Measurements from ENCODE around the gene UNK. TPM values are rescaled to one million over a fixed set of nuclear protein-coding genes. Genes with fewer than 3 reads are reported as not detected.

UNK gene
- total and polyA plus RNA-seq, 4 donors, result 4.0 to 16.4 (median 8.9) TPM

DNA sequence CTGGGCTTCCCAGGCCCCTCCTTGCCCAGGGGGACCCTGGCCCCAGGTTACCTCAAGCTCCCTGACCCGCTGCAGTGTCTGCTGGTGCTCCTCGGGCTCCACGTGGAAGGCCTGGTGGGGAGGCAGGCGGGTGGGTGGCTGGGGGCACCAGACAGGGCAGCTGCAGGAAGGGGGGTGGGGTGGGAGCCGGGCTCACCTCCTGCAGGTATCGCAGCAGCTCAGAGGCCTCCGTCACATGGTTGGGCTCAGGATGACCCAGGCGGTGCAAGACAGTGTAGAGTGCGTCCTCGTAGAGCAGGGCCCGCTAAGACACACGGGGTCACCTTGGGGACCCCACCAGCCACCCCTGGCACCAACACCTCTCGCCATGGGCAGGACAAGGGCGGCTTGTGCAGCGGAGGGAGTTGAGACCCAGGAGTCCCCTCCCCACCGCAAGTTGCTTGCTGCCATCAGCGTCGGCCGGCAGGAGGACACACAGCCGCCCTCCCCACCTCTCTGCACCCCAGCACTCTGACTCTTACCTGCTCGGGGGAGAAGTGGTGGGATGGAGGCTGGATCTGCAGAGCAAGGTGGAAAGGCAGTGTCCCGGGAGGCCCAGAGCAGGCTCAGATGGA, 58.5 kb downstream of the UNK start (continued):
- TF ChIP-seq, protein P1, sequence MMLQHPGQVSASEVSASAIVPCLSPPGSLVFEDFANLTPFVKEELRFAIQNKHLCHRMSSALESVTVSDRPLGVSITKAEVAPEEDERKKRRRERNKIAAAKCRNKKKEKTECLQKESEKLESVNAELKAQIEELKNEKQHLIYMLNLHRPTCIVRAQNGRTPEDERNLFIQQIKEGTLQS (IDR thresholded peaks at IDR 0.05), result no peak
- TF ChIP-seq, protein P2, sequence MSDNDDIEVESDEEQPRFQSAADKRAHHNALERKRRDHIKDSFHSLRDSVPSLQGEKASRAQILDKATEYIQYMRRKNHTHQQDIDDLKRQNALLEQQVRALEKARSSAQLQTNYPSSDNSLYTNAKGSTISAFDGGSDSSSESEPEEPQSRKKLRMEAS (IDR thresholded peaks at IDR 0.05), result no peak
- TF ChIP-seq FOXA1 (IDR thresholded peaks at IDR 0.05) (no peak), EGR1 (IDR thresholded peaks at IDR 0.05; ENCODE audit: low read depth in 2 of 2) (no peak), RXRA (IDR thresholded peaks at IDR 0.05) (no peak), RAD21 (IDR thresholded peaks at IDR 0.05) (no peak), HNF4G (IDR thresholded peaks at IDR 0.05) (no peak), FOXA2 (IDR thresholded peaks at IDR 0.05) (no peak)

DNA sequence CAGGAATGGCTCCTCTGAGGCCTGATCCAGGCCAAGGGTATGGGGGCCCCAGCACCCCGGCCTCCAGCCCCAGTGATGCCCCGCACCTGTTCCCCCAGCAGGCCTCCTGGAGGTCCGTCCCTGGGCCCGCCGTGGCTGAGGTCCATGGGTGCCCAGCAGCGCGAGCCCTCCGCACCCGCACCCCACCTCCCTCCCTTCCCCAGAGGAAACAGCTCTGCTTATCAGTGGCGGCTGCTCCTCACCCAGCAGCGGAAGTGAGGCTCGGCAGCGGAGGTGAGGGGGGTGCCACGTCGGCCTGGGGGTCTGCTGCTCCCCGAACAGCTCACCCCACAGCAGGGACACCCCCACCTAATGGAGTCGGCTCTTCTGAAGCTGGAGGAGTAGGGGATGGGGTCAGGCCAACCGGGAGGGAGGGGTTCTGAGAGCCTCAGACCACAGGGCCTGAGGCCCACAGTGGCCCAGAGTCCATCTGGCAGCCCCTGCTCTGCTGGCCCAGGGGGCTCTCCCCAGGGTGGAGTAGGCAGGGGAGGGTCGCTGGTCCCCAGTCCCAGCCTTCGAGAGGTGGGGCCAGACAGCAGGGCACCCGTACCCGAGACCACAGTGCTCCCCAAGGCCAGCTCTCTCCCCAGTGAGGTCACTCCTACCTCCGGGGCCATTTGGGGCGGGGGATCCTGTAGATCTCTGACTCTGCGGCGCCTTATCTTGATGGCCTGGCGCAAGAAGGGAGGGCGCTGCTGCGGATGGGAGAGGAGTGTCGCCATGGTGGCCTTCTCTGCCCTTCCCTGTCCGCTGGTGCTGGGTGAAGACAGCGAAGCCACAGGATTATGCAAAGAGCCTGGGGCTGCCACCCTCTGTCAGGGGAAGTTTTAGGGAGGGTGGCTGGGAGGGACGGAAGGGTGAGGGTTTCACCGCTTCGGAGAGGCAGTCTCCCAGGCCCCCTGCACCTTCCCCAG, 59.2 kb downstream of the UNK start, which contains the start of gene UNC13D:
Gene UNC13D (minus strand): TSS at position 828 of the 953 bp plus-strand sequence. CDS start 67 bp downstream, at position 761.
- TF ChIP-seq, protein P2 (IDR thresholded peaks at IDR 0.05), result no peak
- TF ChIP-seq YY1 (IDR thresholded peaks at IDR 0.05), result no peak
- TF ChIP-seq, protein P3, sequence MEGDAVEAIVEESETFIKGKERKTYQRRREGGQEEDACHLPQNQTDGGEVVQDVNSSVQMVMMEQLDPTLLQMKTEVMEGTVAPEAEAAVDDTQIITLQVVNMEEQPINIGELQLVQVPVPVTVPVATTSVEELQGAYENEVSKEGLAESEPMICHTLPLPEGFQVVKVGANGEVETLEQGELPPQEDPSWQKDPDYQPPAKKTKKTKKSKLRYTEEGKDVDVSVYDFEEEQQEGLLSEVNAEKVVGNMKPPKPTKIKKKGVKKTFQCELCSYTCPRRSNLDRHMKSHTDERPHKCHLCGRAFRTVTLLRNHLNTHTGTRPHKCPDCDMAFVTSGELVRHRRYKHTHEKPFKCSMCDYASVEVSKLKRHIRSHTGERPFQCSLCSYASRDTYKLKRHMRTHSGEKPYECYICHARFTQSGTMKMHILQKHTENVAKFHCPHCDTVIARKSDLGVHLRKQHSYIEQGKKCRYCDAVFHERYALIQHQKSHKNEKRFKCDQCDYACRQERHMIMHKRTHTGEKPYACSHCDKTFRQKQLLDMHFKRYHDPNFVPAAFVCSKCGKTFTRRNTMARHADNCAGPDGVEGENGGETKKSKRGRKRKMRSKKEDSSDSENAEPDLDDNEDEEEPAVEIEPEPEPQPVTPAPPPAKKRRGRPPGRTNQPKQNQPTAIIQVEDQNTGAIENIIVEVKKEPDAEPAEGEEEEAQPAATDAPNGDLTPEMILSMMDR (IDR thresholded peaks at IDR 0.05; ENCODE audit: low read depth, low read length, missing input control), result no peak
- TF ChIP-seq GABPA (IDR thresholded peaks at IDR 0.05 in 1 of 2, conservative IDR thresholded peaks at IDR 0.05 in 1 of 2), result no peak
- no peak for TF ChIP-seq SP1 (IDR thresholded peaks at IDR 0.05)
- TF ChIP-seq, protein P1 (IDR thresholded peaks at IDR 0.05), result no peak
- no peak for TF ChIP-seq FOXA2 (IDR thresholded peaks at IDR 0.05)
- TF ChIP-seq JUND (IDR thresholded peaks at IDR 0.05), result no peak
- TF ChIP-seq RXRA (IDR thresholded peaks at IDR 0.05), result no peak
- no peak for TF ChIP-seq HNF4G (IDR thresholded peaks at IDR 0.05)
- TF ChIP-seq NR2F2 (IDR thresholded peaks at IDR 0.05), result no peak
- TF ChIP-seq FOXA1 (IDR thresholded peaks at IDR 0.05), result no peak
- TF ChIP-seq, protein P4, sequence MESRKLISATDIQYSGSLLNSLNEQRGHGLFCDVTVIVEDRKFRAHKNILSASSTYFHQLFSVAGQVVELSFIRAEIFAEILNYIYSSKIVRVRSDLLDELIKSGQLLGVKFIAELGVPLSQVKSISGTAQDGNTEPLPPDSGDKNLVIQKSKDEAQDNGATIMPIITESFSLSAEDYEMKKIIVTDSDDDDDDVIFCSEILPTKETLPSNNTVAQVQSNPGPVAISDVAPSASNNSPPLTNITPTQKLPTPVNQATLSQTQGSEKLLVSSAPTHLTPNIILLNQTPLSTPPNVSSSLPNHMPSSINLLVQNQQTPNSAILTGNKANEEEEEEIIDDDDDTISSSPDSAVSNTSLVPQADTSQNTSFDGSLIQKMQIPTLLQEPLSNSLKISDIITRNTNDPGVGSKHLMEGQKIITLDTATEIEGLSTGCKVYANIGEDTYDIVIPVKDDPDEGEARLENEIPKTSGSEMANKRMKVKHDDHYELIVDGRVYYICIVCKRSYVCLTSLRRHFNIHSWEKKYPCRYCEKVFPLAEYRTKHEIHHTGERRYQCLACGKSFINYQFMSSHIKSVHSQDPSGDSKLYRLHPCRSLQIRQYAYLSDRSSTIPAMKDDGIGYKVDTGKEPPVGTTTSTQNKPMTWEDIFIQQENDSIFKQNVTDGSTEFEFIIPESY (IDR thresholded peaks at IDR 0.05), result no peak
- no peak for TF ChIP-seq TAF1 (conservative IDR thresholded peaks at IDR 0.05)
- TF ChIP-seq EGR1 (IDR thresholded peaks at IDR 0.05; ENCODE audit: low read depth in 2 of 2), result no peak
- no peak for TF ChIP-seq HNF4A (conservative IDR thresholded peaks at IDR 0.05)
- TF ChIP-seq, protein P5, sequence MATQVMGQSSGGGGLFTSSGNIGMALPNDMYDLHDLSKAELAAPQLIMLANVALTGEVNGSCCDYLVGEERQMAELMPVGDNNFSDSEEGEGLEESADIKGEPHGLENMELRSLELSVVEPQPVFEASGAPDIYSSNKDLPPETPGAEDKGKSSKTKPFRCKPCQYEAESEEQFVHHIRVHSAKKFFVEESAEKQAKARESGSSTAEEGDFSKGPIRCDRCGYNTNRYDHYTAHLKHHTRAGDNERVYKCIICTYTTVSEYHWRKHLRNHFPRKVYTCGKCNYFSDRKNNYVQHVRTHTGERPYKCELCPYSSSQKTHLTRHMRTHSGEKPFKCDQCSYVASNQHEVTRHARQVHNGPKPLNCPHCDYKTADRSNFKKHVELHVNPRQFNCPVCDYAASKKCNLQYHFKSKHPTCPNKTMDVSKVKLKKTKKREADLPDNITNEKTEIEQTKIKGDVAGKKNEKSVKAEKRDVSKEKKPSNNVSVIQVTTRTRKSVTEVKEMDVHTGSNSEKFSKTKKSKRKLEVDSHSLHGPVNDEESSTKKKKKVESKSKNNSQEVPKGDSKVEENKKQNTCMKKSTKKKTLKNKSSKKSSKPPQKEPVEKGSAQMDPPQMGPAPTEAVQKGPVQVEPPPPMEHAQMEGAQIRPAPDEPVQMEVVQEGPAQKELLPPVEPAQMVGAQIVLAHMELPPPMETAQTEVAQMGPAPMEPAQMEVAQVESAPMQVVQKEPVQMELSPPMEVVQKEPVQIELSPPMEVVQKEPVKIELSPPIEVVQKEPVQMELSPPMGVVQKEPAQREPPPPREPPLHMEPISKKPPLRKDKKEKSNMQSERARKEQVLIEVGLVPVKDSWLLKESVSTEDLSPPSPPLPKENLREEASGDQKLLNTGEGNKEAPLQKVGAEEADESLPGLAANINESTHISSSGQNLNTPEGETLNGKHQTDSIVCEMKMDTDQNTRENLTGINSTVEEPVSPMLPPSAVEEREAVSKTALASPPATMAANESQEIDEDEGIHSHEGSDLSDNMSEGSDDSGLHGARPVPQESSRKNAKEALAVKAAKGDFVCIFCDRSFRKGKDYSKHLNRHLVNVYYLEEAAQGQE (IDR thresholded peaks at IDR 0.05), result no peak
- peak within 1 kb of the TSS in 2 of 3 donors; percentile 18 to 39 for H3K4me3 ChIP-seq (ENCODE audit: low read depth in 1 of 3, low read length in 3 of 3)
- 57% methylated on average over 35 of the region's 35 CpGs for WGBS
- peak within 1 kb of the TSS; percentile 26 to 47 for H3K9ac ChIP-seq (ENCODE audit: low read depth in 1 of 2, low read length in 2 of 2)
- H3K9me3 ChIP-seq (ENCODE audit: control insufficient read depth in 4 of 4, low read length in 3 of 4), result no peaks in the 10 kb centered on the region
- H3K27ac ChIP-seq (ENCODE audit: low read depth in 1 of 2, low read length in 2 of 2), result peak within 1 kb of the TSS; percentile 70 to 77
- H3K4me1 ChIP-seq (ENCODE audit: control insufficient read depth in 4 of 4, insufficient read depth in 4 of 4, low read length in 3 of 4), result peaks cover 0 to 20% (median 10%) of the 10 kb centered on the region in 4 donors
- H3K36me3 ChIP-seq (ENCODE audit: control insufficient read depth in 4 of 4, insufficient read depth in 3 of 4, low read depth in 1 of 4, low read length in 3 of 4), result peaks cover 19 to 39% (median 28%) of the 10 kb centered on the region in 4 donors
- peak; percentile 75 for DNase-seq (ENCODE audit: low spot score)
- no peaks in the 10 kb centered on the region for H3K27me3 ChIP-seq (ENCODE audit: control insufficient read depth in 4 of 4, insufficient read depth in 4 of 4, low read length in 3 of 4)
